Stimulated activated CD8-positive, alpha-beta memory T cell treated with anti-CD3 and anti-CD28 coated beads, Interleukin-12 subunit alpha, Interleukin-12 subunit beta, amount 100 ng/mL, for 24 hours (primary cell): Measurements from ENCODE around the gene MUC22.
"Not testable (repeated sequence)": the region's sequence is repeated elsewhere in the genome, so short reads cannot be mapped to it uniquely, and the experiment has no call there.

Source experiments
- DNase-seq: peaks from one replicate; pipeline ENCODE4 v3.0.0-alpha.2; 2020; ENCODE audit errors: extremely low read depth

Gene MUC22

DNA sequence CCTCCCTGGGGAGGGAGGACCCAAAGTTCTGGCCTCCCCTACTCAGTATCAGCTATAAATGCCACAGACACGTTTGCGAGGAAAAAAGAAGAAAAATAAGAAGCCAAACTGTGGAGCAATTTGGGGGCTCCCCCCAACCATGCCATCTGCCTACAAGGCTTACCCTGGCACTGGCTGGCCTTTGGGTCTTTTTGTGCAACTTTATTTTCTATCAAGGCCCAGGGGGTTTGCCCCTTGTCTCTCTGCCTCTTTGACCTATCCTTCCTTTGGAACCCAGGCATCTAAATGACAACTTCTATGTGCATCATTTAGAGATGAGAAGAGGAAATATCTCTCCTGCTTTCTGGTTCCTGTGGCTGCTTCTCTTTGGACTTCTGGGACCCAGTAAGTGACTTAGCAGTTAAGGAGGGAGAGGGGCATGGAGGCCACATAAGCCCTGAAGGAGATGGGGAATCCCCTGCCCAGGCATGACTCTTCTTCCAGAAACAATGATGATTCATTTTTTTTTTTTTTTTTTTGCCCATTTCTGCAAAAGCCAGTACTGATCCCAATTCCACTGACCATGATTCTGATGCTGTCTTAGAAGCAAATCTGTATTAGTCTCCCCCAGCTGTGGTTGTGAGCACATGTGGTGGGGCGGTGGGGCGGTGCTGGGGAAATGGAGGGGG is at the start of gene MUC22:
MUC22 (plus strand) TSS at position 82 of the 668 bp plus-strand sequence; CDS start at position 315, 233 bp downstream.
- no peak for DNase-seq

DNA sequence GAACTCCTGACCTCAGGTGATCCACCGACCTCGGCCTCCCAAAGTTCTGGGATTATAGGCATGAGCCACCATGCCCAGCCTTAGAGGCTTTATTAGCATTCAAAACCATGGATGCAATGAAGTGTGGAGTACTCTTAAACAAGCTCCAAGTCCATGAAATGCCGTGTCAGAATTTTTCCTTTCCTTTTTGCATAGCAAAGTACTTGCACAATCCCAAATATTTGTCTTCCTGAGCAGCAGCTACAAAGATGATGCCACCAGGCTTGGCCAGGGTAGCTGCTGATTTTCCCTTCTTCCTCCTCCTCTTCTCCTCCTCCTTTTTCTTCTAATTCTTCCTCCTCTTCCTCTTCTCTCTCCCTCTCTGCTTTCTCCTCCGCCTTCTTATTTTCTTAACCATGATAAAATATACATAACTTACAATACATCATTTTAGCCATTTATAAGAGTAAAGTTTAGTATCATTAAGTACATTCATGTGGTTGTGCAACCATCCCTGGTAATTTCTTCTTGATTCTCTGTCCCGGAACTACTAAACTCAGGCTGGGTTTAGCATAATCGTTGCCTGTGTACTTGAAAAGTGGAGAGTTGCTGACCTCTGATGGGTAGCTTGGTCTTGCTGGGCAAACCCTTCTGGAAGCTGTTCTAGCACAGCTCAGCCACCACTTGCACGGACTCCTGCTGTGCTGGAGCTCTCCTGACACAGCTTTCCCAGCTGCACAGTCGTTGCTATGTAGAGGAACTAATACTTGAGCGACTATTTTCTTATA is 49.2 kb upstream of the MUC22 start:
- no peak for DNase-seq

DNA sequence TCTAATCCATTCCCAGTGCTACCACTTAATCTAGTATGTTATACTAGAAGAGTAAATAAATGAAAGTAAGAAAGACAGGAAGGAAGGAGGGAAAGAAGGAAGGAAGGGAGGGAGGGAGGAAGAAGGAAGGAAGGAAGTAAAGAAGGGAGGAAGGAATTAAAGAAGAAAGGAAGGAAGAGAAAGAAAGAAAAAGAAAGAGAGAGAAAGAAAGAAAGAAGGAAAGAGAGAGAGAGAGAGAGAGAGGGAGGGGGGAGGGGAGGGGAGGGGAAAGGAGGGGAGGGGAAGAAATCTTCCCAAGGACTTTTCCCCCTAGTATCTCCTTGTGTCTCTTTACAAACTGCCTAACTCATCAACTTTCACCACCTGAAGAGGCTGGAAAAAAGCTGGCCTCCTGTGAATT is 47.6 kb upstream of the MUC22 start:
- DNase-seq = no peak

DNA sequence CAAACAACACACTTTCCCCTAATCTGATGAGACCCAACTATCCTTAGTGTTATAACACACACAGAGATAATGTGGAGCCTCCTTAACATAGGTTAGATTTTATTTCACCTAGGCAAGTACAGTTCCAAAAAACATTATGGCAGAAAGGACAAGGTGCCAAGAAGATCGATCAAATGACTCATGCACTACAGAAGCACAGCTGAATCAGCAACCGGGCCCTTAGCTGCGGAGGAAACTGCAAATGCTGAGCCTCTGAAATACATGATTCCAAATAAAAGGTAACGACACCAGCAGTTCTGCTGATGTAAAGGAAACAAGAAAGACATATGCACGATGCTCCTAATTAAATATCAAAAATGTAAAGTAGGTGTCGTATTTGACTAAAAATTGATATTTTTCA is 46.6 kb upstream of the MUC22 start:
- DNase-seq = no peak

DNA sequence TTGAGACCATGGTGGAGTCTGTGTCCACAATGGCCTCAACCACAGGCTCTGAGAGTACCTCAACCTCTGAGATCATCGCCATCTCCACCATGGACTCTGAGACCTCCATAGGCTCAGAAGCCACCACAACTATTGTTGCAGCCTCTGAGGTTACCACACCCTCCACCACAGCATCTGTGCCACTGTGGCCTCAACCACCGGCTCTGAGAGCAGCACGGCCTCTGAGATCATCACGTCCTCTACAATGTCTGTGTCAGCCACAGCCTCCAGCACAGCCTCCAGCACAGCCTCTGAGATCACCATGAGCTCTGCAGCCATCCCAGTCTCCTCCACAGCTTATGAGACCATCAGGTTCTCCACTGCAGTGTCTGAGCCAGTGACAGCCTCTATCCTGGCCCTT is 46.2 kb upstream of the MUC22 start:
- DNase-seq = no peak

DNA sequence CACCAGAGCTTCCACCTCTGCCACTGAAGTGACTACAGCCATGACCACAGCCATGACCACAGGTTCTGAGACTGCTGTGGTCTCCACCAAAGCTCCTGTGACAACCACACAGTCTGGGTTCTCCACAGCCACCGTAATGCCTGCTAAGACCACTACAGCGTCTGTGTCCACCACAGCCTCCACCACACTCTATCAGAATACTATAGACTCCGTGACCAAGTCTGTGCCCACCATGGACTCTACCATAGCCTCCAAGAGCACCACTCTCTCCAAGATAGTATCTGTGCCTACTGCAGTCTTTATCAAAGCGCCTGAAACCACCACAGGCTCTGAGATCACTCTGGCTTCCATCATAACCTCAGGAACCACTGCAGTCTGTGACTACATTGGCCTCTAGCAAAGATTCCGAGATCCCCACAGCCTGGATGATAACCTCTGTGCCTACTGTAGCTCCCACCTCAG is 45.1 kb upstream of the MUC22 start:
- no peak for DNase-seq

DNA sequence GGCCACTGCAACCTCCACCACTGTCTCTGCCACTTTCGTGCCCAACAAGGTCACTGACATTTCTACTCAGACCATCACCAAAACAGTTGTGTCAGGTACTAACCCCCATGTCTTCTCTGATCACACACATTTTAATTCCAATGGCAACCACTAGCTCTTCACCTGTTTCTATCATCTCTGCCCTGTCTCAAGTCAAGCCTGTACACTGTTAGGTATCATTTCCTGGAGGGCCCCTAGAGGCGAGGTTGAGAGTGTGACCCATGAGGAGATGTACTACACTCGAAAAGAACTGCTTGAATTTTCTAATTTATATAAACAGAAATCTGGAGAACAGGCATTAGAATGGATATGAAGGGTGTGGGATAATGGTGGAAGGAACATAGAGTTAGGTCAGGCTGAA is 44.1 kb upstream of the MUC22 start:
- no peak for DNase-seq

DNA sequence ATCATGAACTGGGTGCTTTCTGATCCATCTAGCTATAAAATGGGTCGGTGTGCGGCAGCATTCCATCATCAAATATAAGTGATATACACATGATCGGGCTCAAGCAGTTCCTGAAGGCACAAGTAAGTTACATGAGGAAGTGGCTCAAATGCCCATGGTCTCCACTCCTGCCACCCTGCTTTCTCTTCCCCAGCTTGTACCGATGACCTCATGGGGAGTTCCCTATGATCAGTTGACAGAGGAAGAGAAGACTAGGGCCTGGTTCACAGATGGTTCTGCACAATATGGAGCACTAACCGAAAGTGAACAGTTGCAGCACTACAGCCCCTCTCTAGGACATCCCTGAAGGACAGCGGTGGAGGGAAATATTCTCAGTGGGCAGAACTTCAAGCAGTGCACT is 41.1 kb upstream of the MUC22 start:
- not testable (repeated sequence) for DNase-seq

DNA sequence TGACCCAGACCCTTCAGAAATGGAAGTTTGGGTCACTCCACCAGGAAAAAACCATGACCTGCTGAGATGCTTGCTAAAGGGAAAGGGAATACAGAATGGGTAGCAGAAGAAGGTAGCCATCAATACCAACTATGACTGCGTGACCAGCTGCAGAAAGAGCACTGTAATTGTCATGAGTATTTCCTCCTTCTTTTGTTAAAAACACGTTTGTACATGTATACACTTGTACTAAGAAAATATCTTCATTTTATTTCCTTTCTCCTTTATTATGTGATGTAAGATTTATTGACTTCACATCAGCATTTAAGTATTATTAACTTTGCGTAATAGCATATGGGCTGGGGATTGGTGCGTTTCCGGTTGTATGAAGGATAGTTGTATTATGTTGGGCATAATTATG is 39.3 kb upstream of the MUC22 start:
- no peak for DNase-seq

DNA sequence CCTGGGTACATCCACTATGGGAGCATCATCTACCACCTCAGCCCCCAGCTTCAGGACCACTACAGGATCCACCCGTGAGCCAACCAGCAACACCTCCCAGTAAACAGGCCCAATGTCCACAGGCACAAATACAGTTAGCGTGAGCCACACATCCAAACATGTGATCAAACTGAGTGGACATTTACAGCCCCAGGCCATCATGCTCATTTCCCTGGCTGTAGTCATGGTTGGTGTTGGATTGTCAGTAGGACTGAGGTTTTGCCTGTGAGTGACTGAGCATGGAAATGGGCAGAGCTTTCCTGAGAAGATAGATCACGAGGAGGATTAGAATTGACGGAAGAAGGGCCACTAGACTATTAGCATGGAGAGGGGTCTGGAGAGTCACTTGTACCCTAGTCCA is 37.5 kb upstream of the MUC22 start:
- DNase-seq = no peak

DNA sequence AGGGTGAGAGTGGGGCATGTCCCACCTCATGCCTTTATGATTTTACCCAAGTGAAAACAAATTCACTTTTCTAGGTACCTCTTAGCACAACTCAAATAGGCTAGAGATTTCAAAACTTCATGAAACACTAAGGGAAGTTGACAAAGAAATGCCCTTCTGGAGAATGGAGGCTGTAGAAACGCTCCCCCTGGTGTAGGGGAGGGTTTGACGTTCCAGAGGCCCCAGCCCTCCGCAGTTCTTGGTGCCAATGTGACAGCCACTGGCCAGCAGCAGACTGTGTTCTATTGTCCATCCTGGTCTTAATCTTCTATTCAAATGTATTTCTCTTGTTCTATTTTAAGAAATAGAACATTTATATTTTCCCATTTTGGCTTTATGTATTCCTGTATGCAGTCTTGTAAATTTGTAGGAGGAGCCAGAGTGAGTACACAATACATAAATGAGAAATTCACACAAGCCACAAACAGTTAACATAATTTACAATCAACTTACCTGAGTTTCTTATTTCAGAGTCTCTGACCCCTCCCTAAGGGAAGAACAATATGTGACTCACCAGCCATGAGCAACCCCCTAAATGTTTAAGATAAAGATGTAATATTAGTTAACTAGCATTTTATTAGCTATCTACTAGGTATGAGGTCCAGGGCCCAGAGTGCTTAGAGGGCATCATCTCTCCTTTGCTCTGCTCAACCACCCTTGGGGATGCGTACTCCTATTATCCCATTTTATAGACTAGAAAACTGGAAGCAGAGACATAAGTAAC is 35.6 kb upstream of the MUC22 start:
- no peak for DNase-seq

DNA sequence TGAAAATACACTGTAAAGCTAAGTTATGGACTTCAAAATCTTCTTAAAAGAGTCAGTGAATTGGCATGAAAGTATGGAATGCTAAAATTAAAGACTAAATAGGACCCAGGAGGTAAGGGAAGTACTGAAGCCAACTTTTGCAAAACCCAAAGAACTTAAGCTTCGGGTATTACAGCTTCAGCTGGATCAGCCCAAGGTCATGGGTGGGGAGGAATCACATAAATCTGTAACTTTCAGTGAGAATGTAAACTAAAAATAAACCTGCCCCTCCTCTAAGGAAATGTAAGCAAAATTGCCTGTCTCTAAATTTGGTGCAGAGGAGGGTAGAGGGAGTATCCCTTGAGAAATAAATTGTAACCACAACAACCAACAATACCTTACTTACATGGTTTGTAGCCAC is 31.1 kb upstream of the MUC22 start:
- DNase-seq = no peak

DNA sequence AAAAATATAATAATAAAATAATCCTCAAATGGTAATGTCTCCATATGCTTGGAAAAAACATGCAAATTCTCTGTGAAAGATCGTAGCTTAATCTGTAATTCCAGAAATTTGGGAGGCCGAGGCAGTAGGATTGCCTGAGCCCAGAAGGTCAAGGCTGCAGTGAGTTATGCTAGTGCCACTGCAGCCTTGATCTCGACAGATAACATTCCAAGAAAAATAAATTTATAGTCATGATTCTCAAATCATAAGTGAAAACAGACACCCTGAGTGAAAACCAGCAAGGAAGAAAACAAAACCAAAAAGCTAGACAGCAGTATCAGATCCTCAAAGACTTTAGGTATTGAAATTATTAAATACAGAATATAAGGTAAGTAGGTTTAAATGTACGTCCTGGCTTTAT is 30.6 kb upstream of the MUC22 start:
- no peak for DNase-seq

DNA sequence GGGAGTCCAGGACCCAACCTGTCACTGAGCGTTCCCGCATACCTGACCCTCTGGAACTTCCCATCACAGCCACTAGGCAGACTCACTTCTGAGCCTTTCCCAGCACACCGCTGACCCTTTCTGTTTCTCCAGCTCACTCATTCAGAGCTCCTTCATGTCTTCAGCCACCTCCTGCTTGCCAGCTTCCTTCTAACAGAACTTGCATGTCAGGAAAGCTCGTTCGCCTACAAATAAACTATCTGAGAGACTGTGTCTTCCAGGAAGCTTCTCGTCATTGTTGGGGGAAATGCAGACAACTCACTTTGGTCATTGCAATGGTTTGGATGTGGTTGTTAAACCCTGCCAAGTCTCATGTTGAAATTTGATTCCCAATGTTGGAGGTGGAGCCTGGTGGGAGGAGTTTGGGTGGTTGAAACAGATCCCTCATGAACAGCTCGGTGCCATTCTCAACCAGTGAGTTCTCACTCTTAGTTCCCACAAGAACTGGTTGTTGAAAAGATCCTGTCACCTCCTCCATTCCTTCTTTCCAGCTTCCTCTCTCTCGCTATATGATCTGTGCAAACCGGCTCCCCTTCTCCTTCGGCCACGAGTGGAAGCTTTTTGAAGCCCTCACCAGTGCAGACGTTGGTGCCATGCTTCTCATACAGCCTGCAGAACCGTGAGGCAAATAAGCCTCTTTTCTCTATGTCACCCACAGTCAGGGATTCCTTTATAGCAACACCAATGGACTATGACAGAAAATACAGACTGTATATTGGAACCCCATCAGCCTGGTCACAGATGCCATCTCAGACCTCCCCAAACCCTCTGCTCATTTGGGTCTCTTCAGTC is 28.1 kb upstream of the MUC22 start:
- DNase-seq = no peak

DNA sequence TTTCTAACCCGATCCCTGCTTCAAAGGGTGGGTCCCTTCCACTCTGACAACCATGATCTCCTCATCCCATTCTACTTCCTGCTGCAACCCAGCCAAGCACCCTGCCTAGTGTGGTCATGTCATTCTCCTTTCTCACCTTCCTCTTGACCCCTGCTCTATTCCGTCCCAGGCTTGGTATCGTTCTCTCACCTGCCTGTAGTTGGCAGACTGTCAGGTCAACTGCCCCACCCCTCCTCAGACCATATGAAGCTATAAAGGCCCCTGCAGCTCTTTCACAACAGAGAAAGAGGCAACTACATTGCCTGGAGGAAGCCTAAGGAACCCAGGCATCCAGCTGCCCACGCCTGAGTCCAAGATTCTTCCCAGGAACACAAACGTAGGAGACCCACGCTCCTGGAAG is 26.8 kb upstream of the MUC22 start, which contains the start of gene MUC21:
MUC21 (plus strand) TSS at position 280 of the 400 bp plus-strand sequence. CDS start 241 bp downstream, outside the sequence.
- DNase-seq = no peak

DNA sequence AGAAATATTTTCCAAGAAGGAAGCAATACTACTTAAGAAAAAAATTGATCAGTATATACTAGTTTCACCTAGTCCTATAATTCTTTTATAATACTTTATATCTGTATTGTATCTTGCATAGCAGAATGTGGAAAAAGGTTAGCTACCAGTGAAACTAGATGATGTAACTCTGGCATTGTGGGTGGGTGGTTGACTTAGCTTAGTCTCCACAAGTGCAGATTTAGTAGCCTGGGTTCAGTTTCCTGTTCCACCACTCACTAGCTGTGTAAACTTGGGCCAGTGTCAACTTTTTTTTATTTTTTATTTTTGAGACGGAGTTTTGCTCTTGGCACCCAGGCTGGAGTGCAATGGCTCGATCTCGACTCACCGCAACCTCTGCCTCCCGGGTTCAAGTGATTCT is 24.8 kb upstream of the MUC22 start:
- DNase-seq = no peak

DNA sequence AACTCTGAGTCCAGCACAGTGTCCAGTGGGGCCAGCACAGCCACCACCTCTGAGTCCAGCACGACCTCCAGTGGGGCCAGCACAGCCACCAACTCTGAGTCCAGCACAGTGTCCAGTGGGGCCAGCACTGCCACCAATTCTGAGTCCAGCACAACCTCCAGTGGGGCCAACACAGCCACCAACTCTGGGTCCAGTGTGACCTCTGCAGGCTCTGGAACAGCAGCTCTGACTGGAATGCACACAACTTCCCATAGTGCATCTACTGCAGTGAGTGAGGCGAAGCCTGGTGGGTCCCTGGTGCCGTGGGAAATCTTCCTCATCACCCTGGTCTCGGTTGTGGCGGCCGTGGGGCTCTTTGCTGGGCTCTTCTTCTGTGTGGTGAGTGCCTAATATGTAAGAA is 23.0 kb upstream of the MUC22 start:
- no peak for DNase-seq

DNA sequence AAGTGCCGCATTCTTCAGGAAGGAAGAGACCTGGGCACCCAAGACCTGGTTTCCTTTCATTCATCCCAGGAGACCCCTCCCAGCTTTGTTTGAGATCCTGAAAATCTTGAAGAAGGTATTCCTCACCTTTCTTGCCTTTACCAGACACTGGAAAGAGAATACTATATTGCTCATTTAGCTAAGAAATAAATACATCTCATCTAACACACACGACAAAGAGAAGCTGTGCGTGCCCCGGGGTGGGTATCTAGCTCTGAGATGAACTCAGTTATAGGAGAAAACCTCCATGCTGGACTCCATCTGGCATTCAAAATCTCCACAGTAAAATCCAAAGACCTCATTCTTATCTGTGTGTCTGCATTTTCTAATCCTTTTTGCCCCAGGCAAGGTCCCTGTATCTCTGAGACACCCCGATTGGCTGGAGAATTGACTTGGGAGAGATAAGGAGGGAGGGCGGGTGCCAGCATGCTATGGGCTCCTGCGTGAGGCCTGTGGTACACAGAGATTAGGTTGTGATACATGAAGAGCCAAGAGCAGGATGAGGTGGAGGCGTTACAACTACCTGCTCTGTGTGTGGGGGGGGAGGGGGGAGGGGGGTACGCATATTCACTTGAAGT is 22.0 kb upstream of the MUC22 start:
- DNase-seq = no peak

DNA sequence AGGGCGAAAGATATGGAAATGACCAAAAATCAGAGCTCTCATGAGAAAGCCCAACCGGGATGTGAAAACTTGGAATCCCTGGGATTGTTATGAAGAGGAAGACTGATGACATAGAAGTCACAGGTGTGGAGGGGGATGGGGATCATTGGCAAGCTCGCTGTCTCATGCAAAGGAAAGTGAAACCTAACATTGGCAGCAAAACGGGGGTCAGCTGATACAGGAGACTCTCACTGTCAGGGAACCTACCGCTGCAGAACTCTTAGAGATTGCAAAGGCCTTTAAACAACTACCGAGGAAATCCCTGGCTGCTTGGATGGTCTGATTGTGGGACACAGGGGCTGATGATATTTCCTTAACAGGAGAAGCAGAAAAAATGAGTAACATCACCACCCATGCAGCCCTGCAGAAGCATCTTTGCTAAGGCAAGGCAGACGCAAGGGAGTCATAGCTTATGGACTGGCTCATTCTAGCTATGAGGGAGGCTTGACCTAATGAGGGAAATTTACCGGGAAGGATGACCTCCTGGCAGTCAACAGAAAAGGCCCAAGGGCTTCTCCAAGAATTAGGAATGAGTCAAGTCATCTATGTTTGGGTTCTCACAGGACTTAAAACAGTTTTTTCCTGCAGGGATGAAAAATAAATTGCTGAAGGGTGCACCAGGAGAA is 19.7 kb upstream of the MUC22 start:
- no peak for DNase-seq

DNA sequence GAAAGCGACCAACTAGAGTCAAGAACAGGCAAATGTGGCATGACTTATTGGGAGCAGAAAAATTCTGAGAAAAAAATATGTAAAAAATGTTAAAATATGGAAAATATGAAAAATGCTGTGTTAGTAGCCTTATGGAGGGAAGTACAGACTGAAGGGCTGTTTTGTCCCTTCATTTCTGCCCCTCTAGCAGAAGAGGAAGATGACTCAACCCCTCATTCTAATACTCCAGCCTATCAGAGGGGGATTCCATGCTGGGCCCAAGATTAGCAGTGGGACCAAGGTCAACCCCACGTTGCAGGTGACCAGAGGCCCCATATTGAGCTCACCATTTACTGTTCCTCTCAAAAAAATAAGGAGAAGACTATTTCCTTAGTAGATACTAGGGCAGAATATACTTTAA is 18.4 kb upstream of the MUC22 start:
- no peak for DNase-seq

DNA sequence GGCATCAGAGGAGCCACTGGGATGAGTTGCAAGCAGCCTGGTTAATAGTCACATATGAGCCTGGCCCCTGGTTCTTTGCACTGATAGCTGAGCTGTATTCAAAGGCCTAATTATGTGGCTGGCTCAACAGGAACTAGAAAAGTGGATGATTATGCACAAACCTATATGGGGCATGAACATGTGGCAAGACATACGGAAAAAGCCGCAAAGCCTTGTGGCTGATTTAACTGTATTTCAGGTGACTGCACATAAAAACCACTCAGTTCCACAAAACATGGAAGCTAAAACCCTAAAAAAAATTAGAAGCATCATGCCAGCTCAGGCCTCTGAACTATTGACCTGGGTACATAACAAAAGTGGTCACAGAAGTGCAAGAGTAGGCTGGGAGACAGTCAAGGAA is 13.0 kb upstream of the MUC22 start:
- no peak for DNase-seq
